IgD-negative memory B cell (primary cell): ENCODE measurements around the gene HOXD1. TPM values are rescaled to one million over a fixed set of nuclear protein-coding genes. Genes with fewer than 3 reads are reported as not detected.

Experiments
- H3K27ac Mint-ChIP-seq, 3 donors: one replicate each; pipeline ENCODE4 v1.8.0; 2020 to 2022; ENCODE audit warnings: mild to moderate bottlenecking in 3 of 3, mixed read lengths in 3 of 3, moderate library complexity in 1 of 3
- H3K27me3 Mint-ChIP-seq: one replicate; pipeline ENCODE4 v1.8.0; 2021; ENCODE audit warnings: mixed read lengths
- H3K36me3 Mint-ChIP-seq: one replicate; pipeline ENCODE4 v1.8.0; 2020; ENCODE audit warnings: mild to moderate bottlenecking, mixed read lengths
- H3K4me1 Mint-ChIP-seq, 3 donors: one replicate each; pipeline ENCODE4 v1.8.0; 2020 to 2022; ENCODE audit warnings: mixed read lengths in 3 of 3, mild to moderate bottlenecking in 1 of 3
- H3K4me3 Mint-ChIP-seq, 4 donors: one replicate each; pipeline ENCODE4 v1.8.0; 2020 to 2022; ENCODE audit warnings: mild to moderate bottlenecking in 4 of 4, mixed read lengths in 4 of 4, moderate library complexity in 3 of 4
- H3K9me3 Mint-ChIP-seq, 3 donors: one replicate each; pipeline ENCODE4 v1.8.0; 2020 to 2021; ENCODE audit warnings: mixed read lengths in 3 of 3, mild to moderate bottlenecking in 1 of 3
- polyA plus RNA-seq: library from polyadenylated mRNA; unstranded; fragments of 300-500 nt; fragmentation: Illumina TruSeq; gene quantifications from one replicate; pipeline ENCODE4 v1.2.3, GENCODE V29; 2021

The HOXD1 gene
- not detected for polyA plus RNA-seq

DNA sequence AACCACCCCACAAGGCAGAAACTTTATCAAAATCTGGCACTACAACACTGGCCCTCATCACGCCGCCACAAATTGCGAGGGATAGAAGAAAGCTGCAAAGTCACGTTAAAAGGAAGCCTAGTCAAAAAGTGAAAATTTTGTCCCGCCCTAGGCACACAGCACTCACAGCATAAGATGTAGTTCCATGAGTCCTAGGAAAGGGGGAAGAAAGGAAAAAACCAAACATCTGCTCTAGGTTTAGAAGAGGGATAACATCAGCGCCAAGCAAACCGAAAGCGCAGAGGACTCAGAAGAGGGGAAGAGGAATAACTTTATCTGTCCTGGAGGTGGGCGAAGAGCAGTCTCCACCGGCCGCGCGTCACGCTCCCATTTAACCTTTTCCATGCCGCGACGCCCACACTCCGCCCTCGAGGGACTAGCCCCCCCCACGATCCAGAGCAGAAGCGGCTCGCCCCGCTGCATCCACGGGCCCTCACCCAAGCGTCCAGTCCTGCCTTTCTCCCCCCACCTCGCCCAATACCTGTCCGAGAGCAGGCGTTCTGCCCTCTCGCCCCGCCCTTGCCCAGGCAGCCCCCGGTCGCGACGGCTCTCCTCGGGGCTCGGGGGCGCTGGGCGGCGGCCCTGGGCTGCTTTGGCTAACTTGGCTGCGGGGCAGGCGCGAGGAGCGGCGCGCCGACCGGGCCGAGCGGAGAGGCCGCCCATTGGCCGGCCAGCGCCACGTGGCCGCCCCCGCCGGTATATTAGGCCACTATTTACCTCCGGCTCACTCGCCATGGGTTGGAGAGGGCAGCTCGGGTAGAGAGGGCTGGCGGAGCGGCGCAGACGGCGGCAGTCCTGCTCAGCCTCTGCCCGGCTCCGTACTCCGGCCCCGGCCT lies at the start of gene HOXD1:
TSS of gene HOXD1 (plus strand) at position 770 of the 875 bp plus-strand sequence. CDS start 134 bp downstream, outside the sequence.
- H3K27me3 Mint-ChIP-seq, result peaks cover 49% of the 10 kb centered on the region
- H3K9me3 Mint-ChIP-seq, result no peaks in the 10 kb centered on the region
- H3K36me3 Mint-ChIP-seq, result no peaks in the 10 kb centered on the region
- peak within 1 kb of the TSS in 1 of 3 donors; percentile 90 for H3K27ac Mint-ChIP-seq
- peaks cover 1 to 16% (median 15%) of the 10 kb centered on the region in 3 donors for H3K4me1 Mint-ChIP-seq
- H3K4me3 Mint-ChIP-seq, result peak within 1 kb of the TSS; percentile 79 to 96 (median 88)

DNA sequence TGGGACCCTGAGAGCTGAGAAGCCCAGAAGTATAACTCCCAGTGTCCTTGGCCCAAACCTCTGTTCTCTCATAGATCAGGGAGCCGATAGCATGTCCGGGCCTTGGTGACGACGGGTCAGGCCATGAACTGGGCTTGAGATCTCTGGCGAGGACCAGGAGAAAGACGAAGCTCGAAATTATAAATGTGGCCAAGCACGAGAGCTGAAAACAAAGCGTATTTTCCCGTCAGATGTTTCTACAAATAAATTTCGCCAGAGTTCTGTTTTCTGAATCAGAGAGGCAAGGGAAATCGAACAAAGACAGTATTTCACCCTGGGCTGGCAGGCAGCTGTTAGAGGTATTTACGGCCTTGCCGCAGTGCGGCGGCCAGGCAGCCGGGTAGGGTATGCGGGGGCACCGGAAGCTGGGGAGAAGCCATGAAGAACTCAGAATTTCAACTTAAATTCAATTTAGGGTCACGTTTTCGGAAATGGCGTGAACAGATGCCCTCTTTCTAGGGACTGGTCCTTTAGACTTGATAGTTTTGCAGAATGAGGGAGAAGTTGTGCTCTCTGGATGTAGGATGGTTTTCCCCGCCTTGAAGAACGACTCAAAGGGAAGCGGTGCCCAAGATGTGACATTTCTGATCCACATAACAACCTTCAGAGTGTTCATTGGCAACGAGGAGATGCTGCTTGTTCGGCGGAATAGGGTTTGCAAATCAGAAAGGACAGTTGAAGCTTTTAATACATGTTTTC lies 49.4 kb upstream of the HOXD1 start:
- H3K27ac Mint-ChIP-seq, result peak overlapping the region; percentile 20 to 85 (median 73)
- peaks cover 6% of the 10 kb centered on the region for H3K36me3 Mint-ChIP-seq
- peaks cover 61% of the 10 kb centered on the region for H3K27me3 Mint-ChIP-seq
- H3K4me1 Mint-ChIP-seq, result peaks cover 18 to 19% (median 18%) of the 10 kb centered on the region in 3 donors
- H3K4me3 Mint-ChIP-seq, result peak overlapping the region; percentile 17 to 87 (median 50)
- H3K9me3 Mint-ChIP-seq, result peaks cover 0 to 16% (median 5%) of the 10 kb centered on the region in 3 donors

DNA sequence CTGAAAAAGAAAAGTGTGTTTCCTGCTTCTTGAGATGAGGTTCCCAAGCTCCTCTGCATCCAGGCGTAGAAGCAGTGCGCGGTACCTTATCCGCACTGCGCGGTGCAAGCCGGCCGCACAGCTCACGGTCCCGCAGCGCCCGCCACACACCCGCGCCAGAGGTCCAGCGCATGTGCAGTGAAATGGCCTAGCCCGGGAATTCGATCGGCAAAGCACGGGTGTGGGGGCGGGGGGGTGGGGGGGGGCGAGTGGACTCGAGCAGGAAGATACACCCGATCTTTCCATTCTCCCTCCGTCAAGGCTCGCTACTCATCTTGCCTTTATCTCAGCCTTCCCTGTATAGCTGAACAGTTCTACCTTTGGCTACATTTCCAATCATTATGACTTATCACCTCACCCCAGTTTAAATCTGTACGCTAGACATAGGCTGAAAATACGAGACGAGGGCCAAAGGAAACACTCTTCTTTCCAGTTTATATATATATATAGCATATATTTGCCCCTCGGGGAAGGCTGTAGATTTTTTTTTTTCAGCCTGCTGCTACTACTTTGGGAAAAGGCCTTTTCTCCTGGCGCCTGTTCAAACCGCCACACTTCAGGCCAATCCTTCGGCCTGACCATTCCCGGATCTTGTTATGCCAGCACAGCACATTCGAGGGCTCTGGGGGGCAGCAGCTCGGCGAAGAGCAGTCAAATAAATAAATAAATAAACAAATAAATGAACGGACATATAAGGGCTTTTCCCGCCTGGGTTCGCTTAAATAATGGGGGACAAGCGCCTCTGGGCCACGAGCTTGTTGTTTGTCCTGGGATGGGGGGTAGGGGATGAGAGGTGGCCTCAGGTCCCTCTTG lies 48.6 kb upstream of the HOXD1 start:
- Mint-ChIP-seq H3K4me3 (peak overlapping the region; percentile 30 to 87 (median 56)), H3K36me3 (peaks cover 7% of the 10 kb centered on the region), H3K27ac (peak overlapping the region; percentile 20 to 76 (median 73)), H3K4me1 (peaks cover 18 to 19% (median 18%) of the 10 kb centered on the region in 3 donors), H3K27me3 (peaks cover 59% of the 10 kb centered on the region), H3K9me3 (peaks cover 0 to 17% (median 5%) of the 10 kb centered on the region in 3 donors)

DNA sequence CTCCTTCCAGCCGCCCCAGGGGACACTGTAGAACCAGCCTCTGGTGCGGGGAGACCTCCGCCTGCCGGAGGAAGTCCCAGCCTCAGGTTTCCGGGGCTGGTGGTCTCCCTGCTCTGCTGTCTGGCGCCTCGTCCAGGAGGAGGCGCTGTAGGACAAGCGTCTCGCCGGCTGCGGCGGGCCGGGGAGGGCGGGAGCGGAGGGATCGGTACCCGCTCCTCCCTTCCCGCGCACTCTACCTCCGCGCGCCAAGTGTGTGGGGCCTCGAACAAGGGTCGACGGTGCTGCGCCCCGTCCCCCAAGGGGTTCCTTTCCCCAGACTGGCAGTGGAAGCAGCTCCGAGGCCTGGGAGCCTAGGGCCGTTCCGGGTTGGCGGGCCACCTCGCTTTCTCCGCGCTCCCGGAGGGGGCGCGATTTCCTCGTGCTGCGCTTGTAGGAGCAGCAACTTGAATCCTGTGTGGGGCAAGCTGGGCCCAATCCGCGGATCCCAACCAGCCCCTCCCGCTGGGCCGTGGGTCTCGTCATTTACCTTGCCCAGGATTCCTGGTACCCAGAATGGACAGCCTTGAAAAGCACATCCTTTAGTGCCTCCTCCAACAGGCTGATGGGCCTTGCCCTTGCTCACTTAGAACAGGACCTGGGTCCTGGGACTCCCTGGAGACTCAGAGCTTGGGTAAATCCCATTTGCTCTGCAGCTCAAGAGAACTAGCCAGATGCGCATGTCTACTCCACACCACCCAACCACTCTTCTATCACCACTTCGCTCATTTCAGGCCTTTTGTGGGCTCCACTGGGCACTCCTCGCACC lies 47.8 kb upstream of the HOXD1 start:
- Mint-ChIP-seq H3K36me3 (peaks cover 7% of the 10 kb centered on the region), H3K9me3 (peaks cover 0 to 17% (median 5%) of the 10 kb centered on the region in 3 donors), H3K4me1 (peaks cover 12 to 17% (median 16%) of the 10 kb centered on the region in 3 donors), H3K27ac (peak overlapping the region in 2 of 3 donors; percentile 16 to 76), H3K27me3 (peaks cover 56% of the 10 kb centered on the region), H3K4me3 (peak overlapping the region; percentile 48 to 84 (median 70))

DNA sequence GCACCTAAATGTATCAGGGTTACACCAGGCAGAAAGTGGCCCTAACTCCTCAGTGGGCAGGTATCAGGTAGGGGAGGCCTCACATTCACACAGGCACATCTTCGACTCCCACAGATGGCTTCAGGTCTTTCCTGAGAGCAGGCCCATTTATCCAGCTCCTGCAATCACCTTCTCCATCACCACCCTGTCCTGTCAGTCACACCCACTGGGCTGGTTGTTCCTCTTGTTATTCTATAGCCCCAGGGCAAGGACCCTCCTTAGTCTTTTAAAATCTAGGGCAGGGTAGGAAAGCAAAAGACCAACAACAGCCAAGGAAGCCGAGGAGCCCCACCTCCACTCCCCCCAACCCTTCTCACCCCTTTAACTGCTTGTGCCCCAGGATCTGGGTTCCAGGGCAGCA lies 46.2 kb upstream of the HOXD1 start:
- H3K36me3 Mint-ChIP-seq, result peaks cover 7% of the 10 kb centered on the region

DNA sequence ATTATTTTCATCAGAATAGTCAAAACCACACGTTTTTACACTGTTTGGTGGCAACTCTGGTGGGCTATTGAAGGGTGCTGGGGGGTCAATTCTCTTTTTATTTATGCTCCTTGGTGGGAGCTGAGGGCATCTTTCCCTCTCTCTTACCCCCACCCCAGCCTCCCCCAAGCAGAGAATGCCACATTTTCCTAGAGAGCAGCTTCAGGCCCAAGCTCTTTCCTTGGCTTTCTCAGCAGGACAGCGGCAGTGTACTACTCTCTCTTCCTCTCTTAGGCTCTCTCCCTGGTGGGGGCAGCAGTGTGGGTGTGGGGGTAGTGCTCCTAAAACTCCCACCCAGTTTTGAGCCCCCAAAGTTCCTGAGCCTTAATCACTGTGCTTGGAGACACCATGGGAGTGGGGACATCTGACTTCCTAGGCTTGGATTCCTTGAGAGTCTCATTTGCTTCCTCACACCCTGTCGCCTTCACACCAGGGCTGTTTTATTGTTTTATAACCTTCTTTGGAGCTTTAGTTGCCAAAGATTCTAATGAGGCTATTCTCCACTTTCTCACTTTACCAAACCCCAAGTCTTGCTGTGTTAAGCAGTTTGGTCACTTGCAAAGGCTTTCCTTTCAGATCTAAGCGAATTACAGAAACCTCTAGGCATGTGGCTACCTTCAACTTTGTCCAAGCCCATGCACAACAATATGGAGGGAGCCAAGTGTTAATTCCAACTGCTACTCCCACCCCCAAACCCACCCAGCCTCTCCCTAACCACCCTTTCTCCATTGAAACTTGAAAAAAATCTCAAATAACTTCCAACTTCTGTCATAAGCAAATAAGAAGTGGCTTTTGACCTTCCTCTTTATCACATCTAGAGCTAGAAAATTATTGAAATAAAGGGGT lies 43.1 kb upstream of the HOXD1 start:
- H3K4me3 Mint-ChIP-seq, result no peak overlapping the region
- peaks cover 58% of the 10 kb centered on the region for H3K27me3 Mint-ChIP-seq

More for the DNA sequence above, 46.2 kb upstream of the HOXD1 start:
- H3K27me3 Mint-ChIP-seq, result peaks cover 53% of the 10 kb centered on the region
- peak overlapping the region in 1 of 3 donors; percentile 16 for H3K27ac Mint-ChIP-seq
- H3K9me3 Mint-ChIP-seq, result peaks cover 0 to 14% (median 5%) of the 10 kb centered on the region in 3 donors
- peaks cover 12 to 13% (median 12%) of the 10 kb centered on the region in 3 donors for H3K4me1 Mint-ChIP-seq
- H3K4me3 Mint-ChIP-seq, result no peak overlapping the region

DNA sequence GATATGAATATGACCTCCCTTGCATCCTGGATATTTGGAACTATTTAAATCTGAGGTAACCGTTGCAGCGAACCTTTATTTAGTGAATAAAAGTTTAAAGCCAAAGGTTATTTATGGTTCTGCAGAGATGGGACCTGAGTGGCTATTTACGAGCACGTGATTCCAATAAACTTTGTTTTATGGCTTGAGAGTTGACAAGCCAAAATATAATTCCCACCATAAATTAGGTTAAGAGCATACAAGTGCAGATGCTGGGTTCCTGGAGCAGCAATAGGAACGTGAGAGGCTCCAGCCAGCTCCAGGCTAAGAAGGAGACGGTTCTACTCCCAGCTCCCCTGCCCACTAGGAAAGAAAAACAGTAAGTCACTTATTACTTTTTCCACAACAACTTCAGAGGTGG lies 42.4 kb upstream of the HOXD1 start:
- peaks cover 5% of the 10 kb centered on the region for H3K36me3 Mint-ChIP-seq
- peaks cover 0 to 4% (median 4%) of the 10 kb centered on the region in 3 donors for H3K4me1 Mint-ChIP-seq
- H3K27me3 Mint-ChIP-seq, result peaks cover 63% of the 10 kb centered on the region
- peak overlapping the region in 1 of 3 donors; percentile 76 for H3K27ac Mint-ChIP-seq
- H3K4me3 Mint-ChIP-seq, result no peak overlapping the region
- H3K9me3 Mint-ChIP-seq, result peaks cover 0 to 7% (median 0%) of the 10 kb centered on the region in 3 donors

More for the DNA sequence above, 43.1 kb upstream of the HOXD1 start:
- peaks cover 0 to 7% (median 0%) of the 10 kb centered on the region in 3 donors for H3K9me3 Mint-ChIP-seq
- H3K27ac Mint-ChIP-seq, result no peak overlapping the region
- peaks cover 0 to 7% (median 6%) of the 10 kb centered on the region in 3 donors for H3K4me1 Mint-ChIP-seq
- H3K36me3 Mint-ChIP-seq, result peaks cover 6% of the 10 kb centered on the region

DNA sequence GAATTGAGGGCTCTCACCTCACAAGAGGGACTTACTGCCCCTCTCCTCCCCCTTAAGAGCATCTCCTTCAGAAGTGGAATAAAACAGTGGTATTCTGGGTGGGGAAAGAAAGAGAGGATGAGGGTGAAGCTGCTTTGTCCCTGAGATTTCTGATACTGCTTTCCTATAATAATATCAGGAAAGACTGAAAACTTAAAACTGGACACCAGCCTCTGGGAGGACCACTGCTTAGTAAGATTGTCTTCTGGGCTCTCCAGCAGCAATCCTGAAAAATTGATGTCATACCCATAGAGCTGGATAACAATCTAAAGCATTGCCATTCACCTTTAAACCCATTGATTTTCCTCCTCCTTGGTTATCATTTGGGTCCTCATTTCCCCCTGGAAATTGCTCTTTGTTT lies 41.8 kb upstream of the HOXD1 start:
- Mint-ChIP-seq H3K27me3 (peaks cover 64% of the 10 kb centered on the region), H3K9me3 (peaks cover 0 to 5% (median 0%) of the 10 kb centered on the region in 3 donors), H3K4me3 (no peak overlapping the region), H3K4me1 (peaks cover 0 to 2% (median 0%) of the 10 kb centered on the region in 3 donors), H3K36me3 (peaks cover 3% of the 10 kb centered on the region), H3K27ac (peak overlapping the region in 2 of 3 donors; percentile 16 to 76)

DNA sequence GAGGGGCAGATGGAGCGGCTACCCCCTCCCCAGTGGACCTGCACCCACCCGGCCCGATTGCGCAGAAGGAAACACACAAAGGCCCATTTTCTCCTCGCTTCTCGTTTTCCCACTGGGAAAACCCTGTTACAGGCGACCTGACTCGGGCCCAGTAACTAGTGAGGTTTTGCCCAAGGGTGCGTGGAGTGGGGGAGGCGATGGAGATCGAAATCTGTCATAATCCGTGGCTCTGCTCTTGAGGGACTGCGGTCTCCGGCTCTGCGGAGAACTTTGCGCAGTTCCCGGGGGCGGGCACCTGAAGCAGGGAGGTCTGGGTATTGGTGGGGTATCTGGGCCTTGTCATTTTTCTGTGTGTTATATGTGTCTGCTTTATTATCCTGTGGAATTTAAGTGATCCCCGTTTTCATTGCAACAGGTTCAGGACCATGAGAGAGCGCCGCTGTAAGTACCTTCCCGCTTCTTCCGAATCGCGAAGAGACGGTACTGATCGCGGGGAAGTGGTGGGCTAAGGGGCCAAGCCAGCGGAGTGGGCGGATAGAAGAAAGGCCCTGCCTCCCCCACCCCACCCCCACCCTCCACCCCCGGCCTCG lies 41.2 kb upstream of the HOXD1 start:
- peaks cover 0 to 3% (median 0%) of the 10 kb centered on the region in 3 donors for H3K9me3 Mint-ChIP-seq
- peaks cover 65% of the 10 kb centered on the region for H3K27me3 Mint-ChIP-seq
- no peak overlapping the region for H3K4me3 Mint-ChIP-seq
- peak overlapping the region in 1 of 3 donors; percentile 16 for H3K27ac Mint-ChIP-seq
- H3K4me1 Mint-ChIP-seq, result peaks cover 0 to 2% (median 0%) of the 10 kb centered on the region in 3 donors
- H3K36me3 Mint-ChIP-seq, result peaks cover 3% of the 10 kb centered on the region

DNA sequence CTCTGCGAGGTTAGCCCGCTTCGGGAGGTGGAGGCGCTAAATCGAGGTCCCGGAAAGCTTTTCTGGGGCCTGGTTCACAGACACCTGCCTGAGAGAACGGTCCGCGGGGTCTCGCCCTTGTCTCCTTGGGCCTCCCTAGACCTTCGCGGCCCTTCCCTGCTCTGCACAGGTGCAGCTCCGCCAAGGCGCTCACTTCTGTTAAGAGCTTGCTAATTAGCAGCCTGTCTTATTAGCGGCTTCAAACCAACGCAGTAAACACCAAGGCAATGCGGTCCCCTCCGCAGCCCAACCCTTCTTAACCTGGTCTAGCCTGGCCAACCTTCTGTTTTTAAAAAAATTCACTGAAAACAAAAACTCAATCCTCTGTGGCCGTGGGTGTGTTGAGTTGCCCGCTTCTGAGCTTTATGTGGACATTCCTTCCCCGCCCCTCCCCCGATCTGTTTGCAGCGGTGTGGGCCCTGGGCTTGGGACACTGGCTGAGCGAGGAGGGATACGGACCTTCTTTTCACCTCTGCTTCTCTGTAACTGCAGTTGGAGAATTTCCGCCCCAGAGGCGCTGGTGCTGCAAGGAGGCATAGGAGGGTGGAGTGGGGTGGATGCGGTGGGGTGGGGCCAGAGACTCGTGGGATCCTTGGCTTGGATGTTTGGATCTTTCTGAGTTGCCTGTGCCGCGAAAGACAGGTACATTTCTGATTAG lies 40.5 kb upstream of the HOXD1 start:
- Mint-ChIP-seq H3K4me1 (peaks cover 0 to 2% (median 0%) of the 10 kb centered on the region in 3 donors), H3K9me3 (peaks cover 0 to 3% (median 0%) of the 10 kb centered on the region in 3 donors), H3K27me3 (peaks cover 70% of the 10 kb centered on the region), H3K4me3 (no peak overlapping the region), H3K27ac (no peak overlapping the region), H3K36me3 (peaks cover 3% of the 10 kb centered on the region)

DNA sequence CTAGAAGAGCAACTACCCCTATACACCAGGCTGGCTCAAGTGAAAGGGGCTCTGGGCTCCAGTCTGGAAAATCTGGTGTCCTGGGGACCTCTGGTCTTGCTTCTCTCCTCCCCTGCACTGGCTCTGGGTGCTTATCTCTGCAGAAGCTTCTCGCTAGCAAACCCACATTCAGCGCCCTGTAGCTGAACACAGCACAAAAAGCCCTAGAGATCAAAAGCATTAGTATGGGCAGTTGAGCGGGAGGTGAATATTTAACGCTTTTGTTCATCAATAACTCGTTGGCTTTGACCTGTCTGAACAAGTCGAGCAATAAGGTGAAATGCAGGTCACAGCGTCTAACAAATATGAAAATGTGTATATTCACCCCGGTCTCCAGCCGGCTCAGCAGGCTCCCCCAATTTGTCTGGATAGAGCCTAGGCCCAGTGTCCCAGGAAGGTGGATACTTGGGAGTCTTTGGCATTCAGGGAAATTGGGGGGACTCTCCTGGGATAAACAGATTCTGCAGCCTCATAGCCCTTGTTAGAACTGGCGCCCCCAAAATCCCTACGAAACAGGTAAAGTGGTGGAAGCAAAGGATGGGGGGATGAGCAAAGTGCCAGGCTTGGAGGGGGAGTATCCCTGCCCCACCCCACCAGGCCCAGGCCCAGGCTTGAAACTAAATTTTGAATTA lies 39.6 kb upstream of the HOXD1 start:
- peaks cover 0 to 2% (median 0%) of the 10 kb centered on the region in 3 donors for H3K4me1 Mint-ChIP-seq
- H3K9me3 Mint-ChIP-seq, result peaks cover 0 to 3% (median 0%) of the 10 kb centered on the region in 3 donors
- peaks cover 3% of the 10 kb centered on the region for H3K36me3 Mint-ChIP-seq
- H3K4me3 Mint-ChIP-seq, result peak overlapping the region in 1 of 4 donors; percentile 51
- H3K27ac Mint-ChIP-seq, result no peak overlapping the region
- peaks cover 66% of the 10 kb centered on the region for H3K27me3 Mint-ChIP-seq
